Peyer's patch (tissue), 4 donors: ENCODE results near the gene CAPN8. TPM values are rescaled to one million over a fixed set of nuclear protein-coding genes. Genes with fewer than 3 reads are reported as not detected.

Experiments used
- DNase-seq, 3 donors: peaks; one replicate each; pipeline ENCODE4 v3.0.0-alpha.2; 2017 to 2019
- H3K27ac ChIP-seq, 4 donors: fragments of 200-600 bp; sonication (generic); one replicate each; pipeline ENCODE4 v1.5.1; 2016 to 2019
- H3K27me3 ChIP-seq, 2 donors: fragments of 200-600 bp; sonication (generic); one replicate each; pipeline ENCODE4 v1.5.1; 2019
- H3K36me3 ChIP-seq, 3 donors: fragments of 200-600 bp; sonication (generic); one replicate each; pipeline ENCODE4 v1.5.1; 2016 to 2019
- H3K4me1 ChIP-seq, 4 donors: fragments of 200-600 bp; sonication (generic); one replicate each; pipeline ENCODE4 v1.5.1; 2016 to 2019
- H3K4me3 ChIP-seq, 4 donors: fragments of 200-600 bp; sonication (generic); 1 replicate in 3 of 4; 2 replicates in 1 of 4; pipeline ENCODE4 v1.5.1; 2016 to 2019; ENCODE audit warnings: mild to moderate bottlenecking in 1 of 4
- H3K9me3 ChIP-seq, 4 donors: fragments of 200-600 bp; sonication (generic); one replicate each; pipeline ENCODE4 v1.5.1; 2016 to 2019; ENCODE audit warnings: mild to moderate bottlenecking in 1 of 4
- CTCF ChIP-seq, 6 experiments: fragments of 450-650 bp in 4 of 6; fragments of 200-600 bp in 2 of 6; sonication (generic) in 1 of 6; IDR thresholded peaks; one replicate each; pipeline ENCODE4 v1.5.1; 2017 to 2019; ENCODE audit warnings: antibody characterized with exemption in 6 of 6, mild to moderate bottlenecking in 3 of 6, moderate library complexity in 1 of 6
- POLR2A ChIP-seq, 2 donors: fragments of 450-650 bp; IDR thresholded peaks; one replicate each; pipeline ENCODE4 v1.5.1; 2017; ENCODE audit warnings: antibody characterized with exemption in 2 of 2, mild to moderate bottlenecking in 2 of 2, moderate library complexity in 2 of 2
- total RNA-seq, 4 donors: library from RNA; depleted of rRNA; stranded (reverse); fragments of >200 nt; gene quantifications; one replicate each; pipeline ENCODE4 v1.1.0, GENCODE V29; 2016

Gene CAPN8
- total RNA-seq, 4 donors from 2014 or later, result 9.9 to 74.0 (median 31.4) TPM

GRCh38 chr1:223669003-223669795 lies 3.7 kb upstream of the CAPN8 start:
- no peaks in the 10 kb centered on the region for H3K36me3 ChIP-seq
- no peak overlapping the region for H3K27ac ChIP-seq
- H3K27me3 ChIP-seq, result no peaks in the 10 kb centered on the region
- H3K9me3 ChIP-seq, result peaks cover 0 to 6% (median 0%) of the 10 kb centered on the region in 4 donors
- H3K4me3 ChIP-seq, result no peak overlapping the region
- no peak for TF ChIP-seq CTCF (IDR thresholded peaks at IDR 0.05)
- no peak for TF ChIP-seq POLR2A (IDR thresholded peaks at IDR 0.05)
- no peak for DNase-seq
- peaks cover 0 to 10% (median 0%) of the 10 kb centered on the region in 4 donors for H3K4me1 ChIP-seq

- Histone ChIP-seq H3K36me3 (no peaks in the 10 kb centered on the region), H3K27ac (no peak overlapping the region), H3K9me3 (no peaks in the 10 kb centered on the region), H3K27me3 (no peaks in the 10 kb centered on the region), H3K4me1 (peaks cover 0 to 10% (median 0%) of the 10 kb centered on the region in 4 donors), H3K4me3 (no peak overlapping the region)
- TF ChIP-seq POLR2A (IDR thresholded peaks at IDR 0.05) (no peak), CTCF (IDR thresholded peaks at IDR 0.05) (no peak)
- DNase-seq, result no peak
Observed at GRCh38 chr1:223667484-223668182, 2.1 kb upstream of the CAPN8 start.

- Histone ChIP-seq H3K36me3 (no peaks in the 10 kb centered on the region), H3K27ac (no peak overlapping the region), H3K4me3 (no peak overlapping the region), H3K9me3 (no peaks in the 10 kb centered on the region), H3K4me1 (peaks cover 0 to 10% (median 0%) of the 10 kb centered on the region in 4 donors), H3K27me3 (no peaks in the 10 kb centered on the region)
- DNase-seq, result no peak
- TF ChIP-seq CTCF (IDR thresholded peaks at IDR 0.05) (no peak), POLR2A (IDR thresholded peaks at IDR 0.05) (no peak)
Observed at GRCh38 chr1:223664106-223664505, 1.4 kb downstream of the CAPN8 start.

GRCh38 chr1:223662943-223663342 lies 2.6 kb downstream of the CAPN8 start:
- no peak overlapping the region for H3K4me3 ChIP-seq
- DNase-seq, result no peak
- TF ChIP-seq CTCF (IDR thresholded peaks at IDR 0.05) (no peak), POLR2A (IDR thresholded peaks at IDR 0.05) (no peak)
- H3K4me1 ChIP-seq, result peaks cover 0 to 10% (median 0%) of the 10 kb centered on the region in 4 donors
- no peak overlapping the region for H3K27ac ChIP-seq
- no peaks in the 10 kb centered on the region for H3K9me3 ChIP-seq
- H3K36me3 ChIP-seq, result no peaks in the 10 kb centered on the region
- H3K27me3 ChIP-seq, result no peaks in the 10 kb centered on the region

- no peaks in the 10 kb centered on the region for H3K4me1 ChIP-seq
- DNase-seq, result no peak
- H3K4me3 ChIP-seq, result no peak overlapping the region
- no peaks in the 10 kb centered on the region for H3K9me3 ChIP-seq
- TF ChIP-seq POLR2A (IDR thresholded peaks at IDR 0.05), result no peak
- TF ChIP-seq CTCF (IDR thresholded peaks at IDR 0.05), result no peak
- H3K36me3 ChIP-seq, result no peaks in the 10 kb centered on the region
- H3K27ac ChIP-seq, result no peak overlapping the region
- no peaks in the 10 kb centered on the region for H3K27me3 ChIP-seq
Observed at GRCh38 chr1:223659711-223660110, 5.8 kb downstream of the CAPN8 start.
